ENCODE measurements around the gene TMEM109. TPM values are rescaled to one million over a fixed set of nuclear protein-coding genes. Genes with fewer than 3 reads are reported as not detected.

TMEM109 gene
- total and polyA plus RNA-seq, 2 of the 8 experiments (the other 6 are each of a cell fraction or from before 2014, with no cell fraction given), result 27.3 to 30.3 TPM

DNA sequence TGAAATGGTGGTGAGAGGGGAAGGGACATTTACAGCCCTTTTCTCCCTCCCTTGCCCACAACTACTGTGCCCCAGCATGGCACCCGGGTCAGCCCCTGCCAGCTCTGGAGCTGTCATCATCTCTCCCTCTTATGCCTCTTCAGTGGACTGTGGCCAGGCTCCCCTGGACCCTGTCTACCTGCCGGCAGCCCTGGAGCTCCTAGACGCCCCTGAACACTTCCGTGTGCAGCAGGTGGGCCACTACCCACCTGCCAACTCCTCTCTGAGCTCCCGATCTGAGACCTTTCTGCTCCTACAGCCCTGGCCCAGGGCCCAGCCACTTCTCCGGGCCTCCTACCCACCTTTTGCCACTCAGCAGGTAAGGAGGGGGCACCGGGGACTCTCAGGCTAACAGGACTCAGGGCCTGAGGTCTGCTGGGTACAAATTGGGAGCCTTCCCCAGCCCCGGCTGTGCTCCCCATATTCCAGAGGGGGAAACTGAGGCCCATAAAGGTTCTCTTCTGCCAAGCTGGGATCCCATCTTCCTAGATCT, 13.2 kb downstream of the TMEM109 start (continued):
- TF ChIP-seq CTBP2 (IDR thresholded peaks at IDR 0.05; ENCODE audit: borderline replicate concordance, insufficient read depth, insufficient read length, low read length), result no peak
- TF ChIP-seq KDM1A (IDR thresholded peaks at IDR 0.05; ENCODE audit: borderline replicate concordance, low read length), result no peak
- no peak for TF ChIP-seq CHD2 (IDR thresholded peaks at IDR 0.05; ENCODE audit: low read length)
- no peak for TF ChIP-seq TBP (IDR thresholded peaks at IDR 0.05; ENCODE audit: low read depth, low read length)
